Heart left ventricle (tissue), 16 donors: ENCODE measurements around the gene MVD. TPM values are rescaled to one million over a fixed set of nuclear protein-coding genes. Genes with fewer than 3 reads are reported as not detected.
"Not testable (repeated sequence)": the region's sequence is repeated elsewhere in the genome, so short reads cannot be mapped to it uniquely, and the experiment has no call there.

ENCODE experiments used
- ATAC-seq, 4 donors: fragments of 200-7000 bp; cut with Tn5 transposase; one replicate each; pipeline ENCODE4 v1.9.1; 2020 to 2022; ENCODE audit warnings: moderate library complexity in 4 of 4, mild to moderate bottlenecking in 3 of 4, moderate number of reproducible peaks in 1 of 4
- DNase-seq, 5 donors: peaks; one replicate each; pipeline ENCODE4 v3.0.0-alpha.2; 2020
- H3K27ac ChIP-seq, 12 donors: fragments of 200-600 bp; sonication (generic) in 4 of 12; one replicate each; pipeline versions ENCODE4 v1.5.0 to v1.8.0; 2016 to 2022; ENCODE audit warnings: mild to moderate bottlenecking in 2 of 12
- H3K27me3 ChIP-seq, 9 donors: fragments of 200-600 bp; sonication (generic) in 2 of 9; one replicate each; pipeline versions ENCODE4 v1.5.1 to v1.8.0; 2016 to 2022; ENCODE audit warnings: mild to moderate bottlenecking in 3 of 9
- H3K36me3 ChIP-seq, 9 donors: fragments of 200-600 bp; sonication (generic) in 2 of 9; one replicate each; pipeline versions ENCODE4 v1.5.0 to v1.8.0; 2018 to 2022; ENCODE audit warnings: mild to moderate bottlenecking in 2 of 9
- H3K4me1 ChIP-seq, 12 donors: fragments of 200-600 bp; sonication (generic) in 4 of 12; one replicate each; pipeline versions ENCODE4 v1.5.0 to v1.8.0; 2016 to 2022; ENCODE audit warnings: mild to moderate bottlenecking in 3 of 12
- H3K4me3 ChIP-seq, 12 donors: fragments of 200-600 bp; sonication (generic) in 4 of 12; one replicate each; pipeline versions ENCODE4 v1.5.0 to v1.8.0; 2017 to 2022; ENCODE audit warnings: mild to moderate bottlenecking in 9 of 12, moderate library complexity in 4 of 12
- H3K9me3 ChIP-seq, 12 donors: fragments of 200-600 bp; sonication (generic) in 4 of 12; one replicate each; pipeline versions ENCODE4 v1.5.0 to v1.8.0; 2016 to 2022; ENCODE audit warnings: mild to moderate bottlenecking in 1 of 12
- CTCF ChIP-seq, 12 donors: fragments of 200-600 bp; sonication (generic) in 4 of 12; IDR thresholded peaks; one replicate each; pipeline versions ENCODE4 v1.5.0 to v1.8.0; 2018 to 2022; ENCODE audit warnings: antibody characterized with exemption in 12 of 12, mild to moderate bottlenecking in 5 of 12
- POLR2A ChIP-seq, 2 donors: fragments of 450-650 bp; IDR thresholded peaks; one replicate each; pipeline ENCODE4 v1.6.1; 2017; ENCODE audit warnings: antibody characterized with exemption in 2 of 2, mild to moderate bottlenecking in 2 of 2, moderate library complexity in 2 of 2
- WGBS, 4 donors: extraction: QIAGEN DNeasy Blood & Tissue Kit in 2 of 4; methylation state at CpG; one replicate each; pipeline versions ENCODE4 v1.1.5 to v1.1.7; 2013 to 2018; 5-methylcytosine and 5-hydroxymethylcytosine counted together
- intact Hi-C, 10 donors: fragments of 100-400 bp; cut with DNase I; formaldehyde crosslinking; loops; one replicate each; pipeline versions ENCODE4 v1.11.1 to v1.14.2; 2022
- polyA plus RNA-seq, 2 donors: library from polyadenylated mRNA; stranded (reverse); fragments of 200-250 nt; gene quantifications; one replicate each; pipeline ENCODE4 v1.2.3, GENCODE V29; 2013
- total RNA-seq, 9 donors: library from RNA; depleted of rRNA in 2 of 9; stranded (reverse); fragments of >200 nt in 2 of 9; fragmentation: NEBNext Ultra II Directional in 3 of 9; extraction: Animal tissue kit (Norgen Biotek cat#: 25700) in 3 of 9; gene quantifications; one replicate each; pipeline versions ENCODE4 v1.1.0 to v1.2.4, GENCODE V29; 2016 to 2023
- donor health status: ischemic (EF 13 %, LVEDD 7.1; RV severe dilation, severe dysfunction).
- donor health status: healthy with polysubstance abuse.
- donor health status: DM: no; HTN: yes; CAD: no.
- donor health status: DM: no; HTN: no; CAD: no.
- donor health status: ischemic (EF 25% LVEDD 6.9; RV normal size, moderate dysfunction).
- donor health status: ischemic (EF 25% LVEDD 5.7; RV mildly dilated, moderate dysfunction).
- donor health status: healthy.
- donor health status: DM: yes; HTN: yes; CAD: no.
- donor health status: ischemic (EF 35%, LVEDD 5.7; RV mildly dilated, moderate dysfunction).
- donor health status: nonischemic (EF 11% LVEDD 7.7; RV severe dilation, severe dysfunction).
- donor health status: DM: yes; HTN: yes; CAD: no.
- donor health status: PGD.
- donor health status: ischemic (EF 29% LVEDD 5.4; RV normal size, mild dysfunction).
- donor health status: nonischemic (EF 23%, LVEDD 6.1; RV moderate dilation, normal function).

The MVD gene
- total and polyA plus RNA-seq, 11 donors = 17.5 to 41.2 (median 21.0) TPM

GRCh38 chr16:88613293-88613692, 49.6 kb downstream of the MVD start:
- ATAC-seq (no peak), DNase-seq (peak in 1 of 5 donors; percentile 16)
- H3K4me1 ChIP-seq = peaks cover 0 to 27% (median 10%) of the 10 kb centered on the region in 12 donors
- intact Hi-C loops = no loop called here
- no peaks in the 10 kb centered on the region for H3K9me3 ChIP-seq
- H3K27me3 ChIP-seq = no peaks in the 10 kb centered on the region
- WGBS, 4 donors = 80 to 85% (median 83%) methylated on average over 10 of the region's 10 CpGs
- H3K27ac ChIP-seq = no peak overlapping the region
- H3K4me3 ChIP-seq = no peak overlapping the region
- TF ChIP-seq CTCF (IDR thresholded peaks at IDR 0.05) (no peak), POLR2A (IDR thresholded peaks at IDR 0.05) (no peak)
- peaks cover 0 to 83% (median 57%) of the 10 kb centered on the region in 9 donors for H3K36me3 ChIP-seq

DNA sequence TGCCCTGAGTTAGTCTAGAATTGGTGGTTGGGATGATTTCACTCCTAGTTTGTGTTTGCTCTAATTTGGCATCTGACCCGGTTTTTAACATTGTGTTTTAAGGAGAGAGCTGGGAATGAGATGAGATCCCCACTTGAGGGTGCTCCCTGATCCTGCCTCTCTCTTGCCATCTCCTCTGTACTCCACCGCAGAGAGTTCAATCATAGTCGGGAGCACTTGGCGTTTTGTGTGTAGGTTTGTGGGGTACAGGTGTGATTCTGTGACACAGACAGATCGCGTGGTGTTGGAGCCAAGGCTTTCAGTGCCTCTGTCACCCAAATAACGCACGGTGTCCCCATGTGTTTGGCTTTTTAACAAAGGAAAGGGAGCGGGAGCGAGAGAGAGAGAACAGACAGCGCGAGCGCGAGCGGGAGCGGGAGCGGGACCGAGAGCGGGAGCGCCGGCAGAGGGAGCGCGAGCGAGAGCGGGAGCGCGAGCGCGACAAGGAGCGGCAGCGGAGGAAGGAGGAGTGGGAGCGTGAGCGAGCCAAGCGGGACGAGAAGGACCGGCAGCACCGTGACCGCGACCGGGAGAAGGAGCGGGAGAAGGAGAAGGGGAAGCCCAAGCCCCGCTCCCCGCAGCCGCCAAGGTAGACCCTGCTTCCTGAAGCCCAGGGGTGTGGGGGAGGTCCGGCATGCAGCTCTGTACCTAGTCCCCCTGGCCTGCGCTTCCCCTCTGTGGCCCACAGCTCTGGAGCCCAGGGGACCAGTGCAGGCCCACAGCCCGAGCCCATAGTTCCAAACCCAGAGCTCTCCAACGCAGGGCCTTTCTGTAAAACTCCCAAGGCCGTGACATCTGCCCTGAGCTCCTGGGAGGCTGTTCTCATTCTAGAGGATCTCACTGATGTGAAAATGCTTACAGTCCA, 51.7 kb downstream of the MVD start:
- WGBS, 4 donors = 81 to 87% (median 85%) methylated on average over 49 of the region's 49 CpGs
- no peak for TF ChIP-seq CTCF (IDR thresholded peaks at IDR 0.05)
- TF ChIP-seq POLR2A (IDR thresholded peaks at IDR 0.05) = no peak
- intact Hi-C loops = no loop called here
- H3K27me3 ChIP-seq = no peaks in the 10 kb centered on the region
- no peak overlapping the region for H3K27ac ChIP-seq
- H3K36me3 ChIP-seq = peaks cover 0 to 78% (median 63%) of the 10 kb centered on the region in 9 donors
- H3K9me3 ChIP-seq = no peaks in the 10 kb centered on the region
- no peak for DNase-seq
- peaks cover 0 to 15% (median 6%) of the 10 kb centered on the region in 12 donors for H3K4me1 ChIP-seq
- H3K4me3 ChIP-seq = no peak overlapping the region
- no peak for ATAC-seq

DNA sequence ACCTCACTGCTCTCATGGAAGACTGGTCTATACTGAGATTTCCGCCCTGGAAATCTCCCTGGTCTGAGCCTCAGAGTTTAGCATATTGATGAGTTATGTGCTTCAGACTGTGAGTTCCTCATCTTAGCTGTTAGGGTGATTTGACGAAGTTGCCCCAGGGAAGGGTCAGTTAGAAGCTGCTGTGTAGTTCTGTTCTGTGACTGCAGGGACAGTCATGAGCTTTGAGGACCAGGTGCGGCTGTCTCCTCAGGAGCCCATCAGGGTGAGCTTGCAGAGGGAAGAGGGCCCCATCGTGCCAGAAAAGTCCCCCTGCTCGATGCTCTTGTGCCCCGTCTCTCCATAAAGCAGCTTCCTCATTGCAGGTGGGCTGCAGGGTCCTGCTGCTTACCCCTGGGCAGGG, 52.8 kb downstream of the MVD start:
- no peak for ATAC-seq
- Histone ChIP-seq H3K9me3 (no peaks in the 10 kb centered on the region), H3K27me3 (no peaks in the 10 kb centered on the region), H3K27ac (no peak overlapping the region), H3K36me3 (peaks cover 0 to 87% (median 70%) of the 10 kb centered on the region in 9 donors), H3K4me3 (no peak overlapping the region), H3K4me1 (peaks cover 0 to 10% (median 0%) of the 10 kb centered on the region in 12 donors)
- 91 to 100% (median 91%) methylated on average over 6 of the region's 6 CpGs for WGBS, 4 donors
- TF ChIP-seq CTCF (IDR thresholded peaks at IDR 0.05) (no peak), POLR2A (IDR thresholded peaks at IDR 0.05) (no peak)
- intact Hi-C loops = no loop called here
- DNase-seq = no peak

DNA sequence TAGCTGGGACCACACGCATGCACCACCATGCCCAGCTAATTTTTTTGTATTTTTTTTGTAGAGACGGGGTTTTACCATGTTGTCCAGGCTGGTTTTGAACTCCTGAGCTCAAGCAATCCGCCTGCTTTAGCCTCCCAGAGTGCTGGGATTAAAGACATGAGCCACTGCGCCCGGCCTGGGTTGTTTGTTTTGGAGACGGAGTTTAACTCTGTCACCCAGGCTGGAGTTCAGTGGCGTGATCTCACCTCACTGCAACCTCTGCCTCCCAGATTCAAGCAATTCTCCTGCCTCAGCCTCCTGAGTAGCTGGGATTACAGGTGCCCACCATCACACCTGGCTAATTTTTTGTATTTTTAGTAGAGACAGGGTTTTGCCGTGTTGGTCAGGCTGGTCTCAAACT, 53.5 kb downstream of the MVD start:
- WGBS, 4 donors = 93 to 96% (median 94%) methylated on average over 8 of the region's 8 CpGs
- peaks cover 0 to 91% (median 74%) of the 10 kb centered on the region in 9 donors for H3K36me3 ChIP-seq
- peak in 1 of 5 donors; percentile 3 for DNase-seq
- H3K4me3 ChIP-seq, H3K27me3 ChIP-seq, H3K9me3 ChIP-seq, H3K4me1 ChIP-seq, ATAC-seq, intact Hi-C loops, H3K27ac ChIP-seq: not testable (repeated sequence)
